ENCODE data around the gene RTN4RL1. TPM values are rescaled to one million over a fixed set of nuclear protein-coding genes. Genes with fewer than 3 reads are reported as not detected.

RTN4RL1 gene
- polyA plus RNA-seq, 4 donors, result 0.69 to 2.2 (median 1.8) TPM

- no peak for DNase-seq (ENCODE audit: low read depth in 4 of 4, low spot score in 2 of 4)
These were observed 35.2 kb upstream of the RTN4RL1 start for GRCh38 chr17:2060385-2060658.

- DNase-seq (ENCODE audit: low read depth in 4 of 4, low spot score in 2 of 4), result no peak
These were observed 34.6 kb upstream of the RTN4RL1 start for GRCh38 chr17:2059547-2060384.

GRCh38 chr17:2058586-2059546 is 33.7 kb upstream of the RTN4RL1 start:
- no peak for DNase-seq (ENCODE audit: low read depth in 4 of 4, low spot score in 2 of 4)

GRCh38 chr17:2057760-2058585 is 32.8 kb upstream of the RTN4RL1 start:
- no peak for DNase-seq (ENCODE audit: low read depth in 4 of 4, low spot score in 2 of 4)

GRCh38 chr17:2057175-2057759 is 32.1 kb upstream of the RTN4RL1 start:
- DNase-seq (ENCODE audit: low read depth in 4 of 4, low spot score in 2 of 4), result no peak

GRCh38 chr17:2056206-2057174 is 31.4 kb upstream of the RTN4RL1 start:
- DNase-seq (ENCODE audit: low read depth in 4 of 4, low spot score in 2 of 4), result no peak

GRCh38 chr17:2055292-2056205 is 30.4 kb upstream of the RTN4RL1 start:
- no peak for DNase-seq (ENCODE audit: low read depth in 4 of 4, low spot score in 2 of 4)

GRCh38 chr17:2054512-2055291 is 29.6 kb upstream of the RTN4RL1 start, which contains the start of gene HIC1:
TSS of gene HIC1 (plus strand) at chr17:2055103. CDS start at chr17:2056691, 1,588 bp downstream.
- DNase-seq (ENCODE audit: low read depth in 4 of 4, low spot score in 2 of 4), result no peak

GRCh38 chr17:2054262-2054511 is 29.1 kb upstream of the RTN4RL1 start:
- no peak for DNase-seq (ENCODE audit: low read depth in 4 of 4, low spot score in 2 of 4)

- DNase-seq (ENCODE audit: low read depth in 4 of 4, low spot score in 2 of 4), result no peak
These were observed 28.5 kb upstream of the RTN4RL1 start for GRCh38 chr17:2053380-2054261.

GRCh38 chr17:2051933-2052559 is 26.9 kb upstream of the RTN4RL1 start:
- DNase-seq (ENCODE audit: low read depth in 4 of 4, low spot score in 2 of 4), result no peak

- DNase-seq (ENCODE audit: low read depth in 4 of 4, low spot score in 2 of 4), result no peak
These were observed 26.2 kb upstream of the RTN4RL1 start for GRCh38 chr17:2051061-2051932.

- DNase-seq (ENCODE audit: low read depth in 4 of 4, low spot score in 2 of 4), result no peak
These were observed 25.3 kb upstream of the RTN4RL1 start for GRCh38 chr17:2050300-2051060.
